Right lobe of liver (tissue), 6 donors: ENCODE measurements around the gene CERS6. TPM values are rescaled to one million over a fixed set of nuclear protein-coding genes. Genes with fewer than 3 reads are reported as not detected.
"Not testable (repeated sequence)": the region's sequence is repeated elsewhere in the genome, so short reads cannot be mapped to it uniquely, and the experiment has no call there.

Source experiments
- ATAC-seq, 4 donors: fragments of 200-7000 bp; cut with Tn5 transposase; one replicate each; pipeline ENCODE4 v1.9.1; 2020; ENCODE audit warnings: mild to moderate bottlenecking in 4 of 4, moderate library complexity in 4 of 4
- DNase-seq, 3 donors: peaks; one replicate each; pipeline ENCODE4 v3.0.0-alpha.2; 2020
- H3K27ac ChIP-seq, 3 donors: fragments of 200-600 bp; one replicate each; pipeline ENCODE4 v1.8.0; 2022
- H3K27me3 ChIP-seq, 2 donors: fragments of 200-600 bp; one replicate each; pipeline ENCODE4 v1.8.0; 2022
- H3K36me3 ChIP-seq, 4 donors: fragments of 200-600 bp; sonication (generic) in 1 of 4; one replicate each; pipeline versions ENCODE4 v1.5.1 to v1.8.0; 2017 to 2022; ENCODE audit warnings: control low read depth in 1 of 4
- H3K4me1 ChIP-seq, 4 donors: fragments of 200-600 bp; sonication (generic) in 1 of 4; one replicate each; pipeline versions ENCODE4 v1.5.1 to v1.8.0; 2017 to 2022; ENCODE audit warnings: control low read depth in 1 of 4
- H3K4me3 ChIP-seq, 3 donors: fragments of 200-600 bp; one replicate each; pipeline ENCODE4 v1.8.0; 2022
- H3K9me3 ChIP-seq, 4 donors: fragments of 200-600 bp; sonication (generic) in 1 of 4; one replicate each; pipeline versions ENCODE4 v1.5.1 to v1.8.0; 2017 to 2022; ENCODE audit warnings: control low read depth in 1 of 4
- CTCF ChIP-seq, 4 donors: fragments of 200-600 bp in 3 of 4; fragments of 450-650 bp in 1 of 4; IDR thresholded peaks; one replicate each; pipeline versions ENCODE4 v1.5.1 to v1.8.0; 2016 to 2022; ENCODE audit warnings: antibody characterized with exemption in 4 of 4, mild to moderate bottlenecking in 2 of 4
- POLR2A ChIP-seq: fragments of 450-650 bp; IDR thresholded peaks from one replicate; pipeline ENCODE4 v1.6.1; 2017; ENCODE audit warnings: antibody characterized with exemption, mild to moderate bottlenecking
- WGBS: methylation state at CpG from one replicate; pipeline ENCODE4 v1.1.6; 2018; ENCODE audit warnings: low coverage, low lambda C conversion rate; ENCODE audit not compliant: insufficient coverage; ENCODE audit errors: missing lambda C conversion rate; 5-methylcytosine and 5-hydroxymethylcytosine counted together
- intact Hi-C, 2 donors: fragments of 100-400 bp; cut with DNase I; formaldehyde crosslinking; loops; one replicate each; pipeline versions ENCODE4 v1.11.2 to v1.14.1; 2022
- total RNA-seq, 6 experiments: library from RNA; depleted of rRNA in 2 of 6; stranded (reverse); fragments of >200 nt in 2 of 6; fragmentation: NEBNext Ultra II Directional in 3 of 6; extraction: Animal tissue kit (Norgen Biotek cat#: 25700) in 3 of 6; gene quantifications; one replicate each; pipeline versions ENCODE4 v1.1.0 to v1.2.4, GENCODE V29; 2016 to 2023
- donor health status: DM: no; HTN: yes; CAD: no.
- donor health status: DM: no; HTN: no; CAD: no.
- donor health status: DM: no; HTN: no; CAD: no.
- donor health status: DM: no; HTN: yes; CAD: no.
- donor health status: DM: no; HTN: yes; CAD: no.

The CERS6 gene
- total RNA-seq, 6 experiments from 2014 or later, result 10.4 to 30.1 (median 15.6) TPM

- no peak overlapping the region for H3K27ac ChIP-seq
- ATAC-seq (no peak), DNase-seq (no peak)
- intact Hi-C loops, result no loop called here
- H3K4me1 ChIP-seq, result no peaks in the 10 kb centered on the region
- H3K36me3 ChIP-seq, result no peaks in the 10 kb centered on the region
- no peak overlapping the region for H3K4me3 ChIP-seq
- TF ChIP-seq POLR2A (no peak), CTCF (IDR thresholded peaks at IDR 0.05) (no peak)
- H3K27me3 ChIP-seq, result no peaks in the 10 kb centered on the region
- no peaks in the 10 kb centered on the region for H3K9me3 ChIP-seq
- 80% methylated on average over 9 of the region's 9 CpGs for WGBS
These were observed 205.1 kb downstream of the CERS6 start for GRCh38 chr2:168660870-168661862.

GRCh38 chr2:168661863-168662256 lies 205.8 kb downstream of the CERS6 start:
- ATAC-seq, result no peak
- Histone ChIP-seq H3K27ac (no peak overlapping the region), H3K36me3 (no peaks in the 10 kb centered on the region), H3K4me1 (no peaks in the 10 kb centered on the region), H3K27me3 (no peaks in the 10 kb centered on the region), H3K4me3 (no peak overlapping the region), H3K9me3 (no peaks in the 10 kb centered on the region)
- 69% methylated on average over 3 of the region's 3 CpGs for WGBS
- intact Hi-C loops, result no loop called here
- DNase-seq, result no peak
- no peak for TF ChIP-seq CTCF (IDR thresholded peaks at IDR 0.05)
- no peak for TF ChIP-seq POLR2A

- ATAC-seq, result no peak
These were observed 206.7 kb downstream of the CERS6 start for GRCh38 chr2:168662651-168663208.

GRCh38 chr2:168663993-168664392 lies 207.9 kb downstream of the CERS6 start:
- 83% methylated on average over 3 of the region's 3 CpGs for WGBS
- H3K27me3 ChIP-seq, result no peaks in the 10 kb centered on the region
- H3K27ac ChIP-seq, result no peak overlapping the region
- intact Hi-C loops, result no loop called here
- no peaks in the 10 kb centered on the region for H3K4me1 ChIP-seq
- no peak for DNase-seq
- H3K36me3 ChIP-seq, result no peaks in the 10 kb centered on the region
- no peak overlapping the region for H3K4me3 ChIP-seq
- H3K9me3 ChIP-seq, result no peaks in the 10 kb centered on the region
- TF ChIP-seq POLR2A (no peak), CTCF (IDR thresholded peaks at IDR 0.05) (no peak)
- ATAC-seq, result no peak

More at GRCh38 chr2:168662651-168663208, 206.7 kb downstream of the CERS6 start:
- no peak for DNase-seq
- H3K9me3 ChIP-seq, result no peaks in the 10 kb centered on the region
- TF ChIP-seq POLR2A (no peak), CTCF (IDR thresholded peaks at IDR 0.05) (no peak)
- no peaks in the 10 kb centered on the region for H3K4me1 ChIP-seq
- no peaks in the 10 kb centered on the region for H3K36me3 ChIP-seq
- intact Hi-C loops, result no loop called here
- H3K4me3 ChIP-seq, result no peak overlapping the region
- H3K27ac ChIP-seq, result no peak overlapping the region
- WGBS, result 60% methylated on average over 1 of the region's 7 CpGs
- no peaks in the 10 kb centered on the region for H3K27me3 ChIP-seq

GRCh38 chr2:168664715-168665114 lies 208.6 kb downstream of the CERS6 start:
- ATAC-seq, H3K27ac ChIP-seq, H3K4me1 ChIP-seq, H3K9me3 ChIP-seq, H3K36me3 ChIP-seq, DNase-seq, H3K4me3 ChIP-seq, intact Hi-C loops, H3K27me3 ChIP-seq: not testable (repeated sequence)
- WGBS, result 92% methylated on average over 2 of the region's 3 CpGs
